Cardiac fibroblast (primary cell): ENCODE measurements around the gene EVX2.

ENCODE experiments used
- DNase-seq, 2 donors: peaks; one replicate each; pipeline versions ENCODE4 v3.0.0 to v3.0.0-alpha.2; 2010; ENCODE audit warnings: low read depth in 2 of 2
- H3K4me3 ChIP-seq, 2 donors: replicated peaks in 1 of 2; 1 replicate in 1 of 2; 2 replicates in 1 of 2; pipeline ENCODE4 v1.5.1; 2011; ENCODE audit warnings: low read depth in 2 of 2, low read length in 2 of 2, mild to moderate bottlenecking in 2 of 2, moderate library complexity in 1 of 2
- CTCF ChIP-seq: IDR thresholded peaks from one replicate; pipeline ENCODE4 v1.5.1; 2011; ENCODE audit warnings: low read depth, mild to moderate bottlenecking, low read length, inconsistent platforms

Gene EVX2

GRCh38 chr2:176093145-176093897 is 9.6 kb upstream of the EVX2 start:
- TF ChIP-seq CTCF, result no peak
- no peak for DNase-seq
- H3K4me3 ChIP-seq, result no peak overlapping the region

GRCh38 chr2:176092270-176093144 is 8.7 kb upstream of the EVX2 start, which contains the start of gene HOXD13:
HOXD13 (plus strand) TSS chr2:176092721; CDS start chr2:176092891, 170 bp downstream.
- TF ChIP-seq CTCF, result no peak
- no peak for DNase-seq
- no peak within 1 kb of the TSS for H3K4me3 ChIP-seq

- no peak for TF ChIP-seq CTCF
- H3K4me3 ChIP-seq, result no peak overlapping the region
- DNase-seq, result no peak
Measured at GRCh38 chr2:176091329-176092258, 7.8 kb upstream of the EVX2 start.

GRCh38 chr2:176090862-176091261 is 7.1 kb upstream of the EVX2 start:
- TF ChIP-seq CTCF, result no peak
- no peak for DNase-seq
- H3K4me3 ChIP-seq, result no peak overlapping the region

GRCh38 chr2:176089843-176090395 is 6.2 kb upstream of the EVX2 start:
- no peak for TF ChIP-seq CTCF
- DNase-seq, result no peak
- no peak overlapping the region for H3K4me3 ChIP-seq
